ENCODE results near the gene CD58. TPM values are rescaled to one million over a fixed set of nuclear protein-coding genes. Genes with fewer than 3 reads are reported as not detected.
A peak's percentile ranks its signal among the peaks of the same experiment; 100 is the strongest.

The CD58 gene
- total and polyA plus RNA-seq, 2 of the 4 experiments (the other 2 are of a cell fraction) = 5.4 to 5.7 TPM

DNA sequence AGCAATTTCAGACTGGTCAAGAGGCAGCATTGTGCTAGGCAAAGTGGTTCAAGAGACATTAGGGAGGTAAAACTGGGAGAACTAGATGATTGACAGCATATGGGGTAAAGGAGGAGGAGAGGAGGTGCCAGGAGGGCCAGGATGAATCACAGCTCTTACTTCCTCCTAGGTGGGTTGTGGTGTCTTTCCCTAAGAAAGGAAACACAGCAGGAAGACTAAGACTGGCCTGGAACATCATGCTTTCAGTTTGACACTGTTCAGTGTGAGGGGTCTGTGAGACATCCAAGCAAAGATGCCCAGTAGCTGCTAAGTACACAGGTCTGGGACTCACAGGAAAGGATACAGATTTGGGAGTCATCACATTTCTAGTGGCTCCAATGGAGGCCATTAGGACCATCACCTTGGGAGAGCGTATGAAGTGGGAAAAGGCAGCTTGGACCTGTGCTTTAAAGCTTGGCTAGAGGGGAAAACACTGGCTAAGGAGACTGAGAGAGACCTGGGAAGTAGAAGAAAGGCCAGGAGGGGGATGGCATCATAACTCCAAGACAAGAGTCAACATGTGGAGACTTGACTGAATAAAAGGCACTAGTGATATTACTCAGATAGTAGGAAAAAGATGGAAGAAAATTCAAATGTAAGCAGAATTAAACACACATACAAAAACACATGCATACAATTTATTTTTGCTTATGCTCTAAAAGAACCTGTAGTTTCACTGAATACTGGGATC, 17.3 kb downstream of the CD58 start:
- ChIA-PET POLR2A (ENCODE audit: unreplicated experiment) (no interaction called here), CTCF (no interaction called here)
- no peaks in the 10 kb centered on the region; the same call in 1 of the 2 replicates for H3K9me1 ChIP-seq (ENCODE audit: insufficient read depth, low read length)
- H4K91ac ChIP-seq (ENCODE audit: insufficient read depth, low read depth, low read length) = no peak overlapping the region
- H3K14ac ChIP-seq (replicated peaks; ENCODE audit: low read depth, low read length) = no peak overlapping the region
- WGBS, 2 experiments (ENCODE audit: extremely low coverage in 2 of 2, insufficient read length in 1 of 2) = no CpG with 5 or more reads among the region's 1 CpG
- H3K27ac ChIP-seq (ENCODE audit: insufficient read depth, low read length) = no peak overlapping the region
- no peak overlapping the region for H2AK9ac ChIP-seq (replicated peaks; ENCODE audit: low read depth, low read length, poor library complexity)
- H4K8ac ChIP-seq (ENCODE audit: low read depth in 2 of 2, low read length in 2 of 2) = no peak overlapping the region
- H3K18ac ChIP-seq (ENCODE audit: low read depth, low read length) = no peak overlapping the region
- DNase-seq (no peak), ATAC-seq (ENCODE audit: low read depth) (no peak)
- H3K9ac ChIP-seq (ENCODE audit: low read depth, low read length) = no peak overlapping the region
- H2BK15ac ChIP-seq (ENCODE audit: low read depth, low read length) = no peak overlapping the region
- dilution Hi-C loops (cut with HindIII; ENCODE audit: low sequenced_read_pairs, unreplicated experiment) (no loop called here), in situ Hi-C loops (cut with MboI; ENCODE audit: low sequenced_read_pairs) (no loop called here), intact Hi-C loops (cut with micrococcal nuclease) (no loop called here)
- H3K4me3 ChIP-seq (ENCODE audit: insufficient read depth, low read depth, low read length) = no peak overlapping the region
- no peak overlapping the region for H2BK20ac ChIP-seq (ENCODE audit: low read depth, low read length)
- no peak overlapping the region for H2BK5ac ChIP-seq (ENCODE audit: low read depth, low read length, poor library complexity, severe bottlenecking)
- no peak overlapping the region for H3K56ac ChIP-seq (ENCODE audit: extremely low read depth, insufficient read depth, low read length)
- H3K4me1 ChIP-seq (ENCODE audit: control insufficient read depth, insufficient read depth, low read length) = no peaks in the 10 kb centered on the region
- BruUV-seq (replicated peaks) = no TSS peak
- no peak overlapping the region for H2BK120ac ChIP-seq (ENCODE audit: low read depth, low read length)
- H3K4ac ChIP-seq (ENCODE audit: low read depth, low read length) = no peak overlapping the region
- H3K36me3 ChIP-seq (ENCODE audit: control insufficient read depth, insufficient read depth, low read length) = no peaks in the 10 kb centered on the region
- no peak overlapping the region for H3K4me2 ChIP-seq (ENCODE audit: low read depth, low read length)
- H4K20me1 ChIP-seq (ENCODE audit: insufficient read depth, low read length) = no peaks in the 10 kb centered on the region
- H3K27me3 ChIP-seq (ENCODE audit: control insufficient read depth, insufficient read depth, low read length) = no peaks in the 10 kb centered on the region
- no peak overlapping the region for H2AK5ac ChIP-seq (ENCODE audit: low read depth, low read length)
- H4K5ac ChIP-seq (ENCODE audit: low read depth, low read length) = no peak overlapping the region
- H2AFZ ChIP-seq (replicated peaks; ENCODE audit: low read length, poor library complexity) = peak overlapping the region; percentile 56
- no peaks in the 10 kb centered on the region for H3K9me3 ChIP-seq (ENCODE audit: control insufficient read depth, insufficient read depth, low read length)
- H3K23ac ChIP-seq (ENCODE audit: low read depth, low read length) = no peak overlapping the region
- TF ChIP-seq POLR2A (IDR thresholded peaks at IDR 0.05; ENCODE audit: low read depth, low read length) (no peak), BHLHE40 (IDR thresholded peaks at IDR 0.05; ENCODE audit: low read depth, low read length) (no peak), FOS (IDR thresholded peaks at IDR 0.05; ENCODE audit: low read depth, low read length) (no peak), MXI1 (IDR thresholded peaks at IDR 0.05; ENCODE audit: borderline replicate concordance, low read depth, low read length) (no peak), SMC3 (IDR thresholded peaks at IDR 0.05; ENCODE audit: low read depth, low read length) (no peak), RAD21 (IDR thresholded peaks at IDR 0.05; ENCODE audit: low read length) (no peak), RFX5 (IDR thresholded peaks at IDR 0.05; ENCODE audit: low read depth, low read length) (no peak), MAFK (IDR thresholded peaks at IDR 0.05; ENCODE audit: low read depth, low read length) (no peak), RCOR1 (IDR thresholded peaks at IDR 0.05; ENCODE audit: insufficient replicate concordance, low read length) (no peak), MAZ (IDR thresholded peaks at IDR 0.05; ENCODE audit: borderline replicate concordance, low read depth, low read length) (no peak), NFE2L2 (IDR thresholded peaks at IDR 0.05; ENCODE audit: low read depth, low read length) (no peak), CEBPB (IDR thresholded peaks at IDR 0.05; ENCODE audit: low read depth, low read length) (no peak)
- TF ChIP-seq, protein P1, sequence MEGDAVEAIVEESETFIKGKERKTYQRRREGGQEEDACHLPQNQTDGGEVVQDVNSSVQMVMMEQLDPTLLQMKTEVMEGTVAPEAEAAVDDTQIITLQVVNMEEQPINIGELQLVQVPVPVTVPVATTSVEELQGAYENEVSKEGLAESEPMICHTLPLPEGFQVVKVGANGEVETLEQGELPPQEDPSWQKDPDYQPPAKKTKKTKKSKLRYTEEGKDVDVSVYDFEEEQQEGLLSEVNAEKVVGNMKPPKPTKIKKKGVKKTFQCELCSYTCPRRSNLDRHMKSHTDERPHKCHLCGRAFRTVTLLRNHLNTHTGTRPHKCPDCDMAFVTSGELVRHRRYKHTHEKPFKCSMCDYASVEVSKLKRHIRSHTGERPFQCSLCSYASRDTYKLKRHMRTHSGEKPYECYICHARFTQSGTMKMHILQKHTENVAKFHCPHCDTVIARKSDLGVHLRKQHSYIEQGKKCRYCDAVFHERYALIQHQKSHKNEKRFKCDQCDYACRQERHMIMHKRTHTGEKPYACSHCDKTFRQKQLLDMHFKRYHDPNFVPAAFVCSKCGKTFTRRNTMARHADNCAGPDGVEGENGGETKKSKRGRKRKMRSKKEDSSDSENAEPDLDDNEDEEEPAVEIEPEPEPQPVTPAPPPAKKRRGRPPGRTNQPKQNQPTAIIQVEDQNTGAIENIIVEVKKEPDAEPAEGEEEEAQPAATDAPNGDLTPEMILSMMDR (conservative IDR thresholded peaks at IDR 0.05; ENCODE audit: low read depth, low read length) = no peak
- TF ChIP-seq, protein P2, sequence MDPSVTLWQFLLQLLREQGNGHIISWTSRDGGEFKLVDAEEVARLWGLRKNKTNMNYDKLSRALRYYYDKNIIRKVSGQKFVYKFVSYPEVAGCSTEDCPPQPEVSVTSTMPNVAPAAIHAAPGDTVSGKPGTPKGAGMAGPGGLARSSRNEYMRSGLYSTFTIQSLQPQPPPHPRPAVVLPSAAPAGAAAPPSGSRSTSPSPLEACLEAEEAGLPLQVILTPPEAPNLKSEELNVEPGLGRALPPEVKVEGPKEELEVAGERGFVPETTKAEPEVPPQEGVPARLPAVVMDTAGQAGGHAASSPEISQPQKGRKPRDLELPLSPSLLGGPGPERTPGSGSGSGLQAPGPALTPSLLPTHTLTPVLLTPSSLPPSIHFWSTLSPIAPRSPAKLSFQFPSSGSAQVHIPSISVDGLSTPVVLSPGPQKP (IDR thresholded peaks at IDR 0.05; ENCODE audit: borderline replicate concordance, low read depth, low read length) = no peak
- TF ChIP-seq, protein P3, sequence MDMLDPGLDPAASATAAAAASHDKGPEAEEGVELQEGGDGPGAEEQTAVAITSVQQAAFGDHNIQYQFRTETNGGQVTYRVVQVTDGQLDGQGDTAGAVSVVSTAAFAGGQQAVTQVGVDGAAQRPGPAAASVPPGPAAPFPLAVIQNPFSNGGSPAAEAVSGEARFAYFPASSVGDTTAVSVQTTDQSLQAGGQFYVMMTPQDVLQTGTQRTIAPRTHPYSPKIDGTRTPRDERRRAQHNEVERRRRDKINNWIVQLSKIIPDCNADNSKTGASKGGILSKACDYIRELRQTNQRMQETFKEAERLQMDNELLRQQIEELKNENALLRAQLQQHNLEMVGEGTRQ (IDR thresholded peaks at IDR 0.05; ENCODE audit: low read depth, low read length) = no peak
- H3K79me1 ChIP-seq (ENCODE audit: low read depth in 1 of 2, low read length in 2 of 2) = no peaks in the 10 kb centered on the region
